ENCODE measurements around the gene ZKSCAN5.
"Not testable (repeated sequence)": the region's sequence is repeated elsewhere in the genome, so short reads cannot be mapped to it uniquely, and the experiment has no call there.

The ZKSCAN5 gene

GRCh38 chr7:99551767-99552463, 47.5 kb downstream of the ZKSCAN5 start, which contains the start of gene FAM200A:
FAM200A (minus strand) TSS chr7:99552114; CDS start chr7:99548407, 3,707 bp downstream.
- peak; percentile 98 for DNase-seq (ENCODE audit: low spot score)

DNA sequence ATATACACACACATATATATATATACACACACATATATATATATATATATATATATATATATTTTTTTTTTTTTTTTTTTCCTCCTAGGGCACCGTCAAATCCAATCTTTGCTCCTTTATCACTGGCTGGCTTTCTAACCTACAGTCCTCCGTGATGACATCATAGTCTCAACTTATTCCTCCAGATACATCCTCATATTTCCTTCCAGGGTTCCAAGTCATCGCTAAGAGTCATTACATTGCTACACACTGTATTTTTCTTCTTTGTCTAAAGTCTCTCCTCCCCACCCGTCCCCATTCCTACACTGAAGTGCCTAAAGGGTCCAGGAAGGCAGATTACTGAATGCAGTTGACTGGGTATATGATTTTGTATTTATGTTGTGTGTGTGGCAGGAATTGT, 48.6 kb downstream of the ZKSCAN5 start:
- DNase-seq (ENCODE audit: low spot score): no peak

DNA sequence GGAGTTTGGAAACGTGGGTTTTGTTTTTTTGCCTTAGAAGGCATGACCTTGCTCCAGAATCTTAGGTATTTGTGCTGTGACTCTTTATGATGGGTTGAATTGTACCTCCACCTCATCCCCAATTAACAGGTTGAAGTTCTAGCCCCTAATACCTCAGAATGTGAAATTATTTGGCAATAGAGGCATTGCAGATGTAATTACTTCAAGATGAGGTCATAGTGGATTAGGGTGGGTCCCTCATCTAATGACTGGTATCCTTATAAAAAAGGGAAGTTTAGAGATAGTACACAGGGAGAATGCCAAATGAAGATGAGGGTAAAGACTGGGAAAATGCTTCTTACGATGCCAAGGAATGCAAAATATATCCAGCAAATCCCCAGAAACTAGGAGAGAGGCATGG, 50.5 kb downstream of the ZKSCAN5 start:
- DNase-seq (ENCODE audit: low spot score): no peak

GRCh38 chr7:99557196-99557607, 52.7 kb downstream of the ZKSCAN5 start:
- DNase-seq (ENCODE audit: low spot score): no peak

DNA sequence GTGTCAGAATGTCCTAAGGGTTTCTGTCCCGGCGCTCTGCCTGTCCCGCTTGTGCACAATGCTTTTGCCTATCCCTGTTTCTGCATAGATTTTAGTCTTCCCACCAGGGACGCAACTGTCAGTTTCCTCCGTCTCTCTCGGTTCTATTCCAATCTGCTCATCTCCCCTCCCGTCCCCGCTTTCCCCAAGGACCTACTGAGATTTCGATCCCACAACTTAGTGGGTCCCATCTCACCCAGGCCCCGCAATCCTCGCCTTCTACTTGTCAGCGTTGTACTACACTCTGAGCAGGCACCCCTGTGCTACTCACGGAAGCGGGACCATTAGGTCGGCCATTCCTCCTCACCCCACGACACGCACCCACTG, 53.5 kb downstream of the ZKSCAN5 start:
- DNase-seq (ENCODE audit: low spot score): peak; percentile 40

- DNase-seq (ENCODE audit: low spot score): peak; percentile 95
These were observed 54.1 kb downstream of the ZKSCAN5 start, which contains the start of gene ZNF655 for GRCh38 chr7:99558306-99559174. ZNF655 (plus strand) TSS chr7:99558642; CDS start chr7:99560560, 1,918 bp downstream.

DNA sequence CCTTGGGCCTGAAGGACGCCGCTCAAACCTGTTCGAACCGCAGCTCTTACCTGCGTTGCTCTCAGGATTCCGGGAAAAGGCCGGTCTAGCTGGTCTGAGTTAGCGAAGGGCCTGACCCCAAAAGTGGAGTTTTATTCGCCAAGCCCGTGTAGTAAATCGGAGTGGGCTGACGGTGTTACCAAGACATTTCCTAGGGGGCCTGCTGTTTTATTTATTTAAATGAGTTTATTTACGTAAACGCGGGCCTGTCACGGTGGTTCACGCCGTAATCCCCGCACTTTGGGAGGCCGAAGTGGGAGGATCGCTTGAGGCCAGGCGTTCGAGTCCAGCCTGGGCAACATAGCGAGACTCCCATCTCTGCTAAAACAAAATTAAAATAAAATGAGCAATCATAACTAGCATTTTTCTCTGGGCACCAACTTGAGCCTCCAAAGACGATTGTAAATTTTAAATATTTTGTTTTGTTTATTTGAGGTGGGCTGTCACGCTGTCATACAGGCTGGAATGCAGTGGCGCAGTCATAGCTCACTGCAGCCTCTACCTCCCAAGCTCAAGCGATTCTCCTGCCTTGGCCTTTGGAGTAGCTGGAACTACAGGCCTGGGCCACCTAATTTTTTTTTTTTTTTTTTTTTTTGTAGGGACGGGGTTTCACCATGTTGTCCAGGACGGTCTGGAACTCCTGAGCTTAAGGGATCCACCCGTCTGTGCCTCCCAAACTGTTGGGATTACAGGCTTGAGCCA, 54.9 kb downstream of the ZKSCAN5 start:
- DNase-seq (ENCODE audit: low spot score): no peak

DNA sequence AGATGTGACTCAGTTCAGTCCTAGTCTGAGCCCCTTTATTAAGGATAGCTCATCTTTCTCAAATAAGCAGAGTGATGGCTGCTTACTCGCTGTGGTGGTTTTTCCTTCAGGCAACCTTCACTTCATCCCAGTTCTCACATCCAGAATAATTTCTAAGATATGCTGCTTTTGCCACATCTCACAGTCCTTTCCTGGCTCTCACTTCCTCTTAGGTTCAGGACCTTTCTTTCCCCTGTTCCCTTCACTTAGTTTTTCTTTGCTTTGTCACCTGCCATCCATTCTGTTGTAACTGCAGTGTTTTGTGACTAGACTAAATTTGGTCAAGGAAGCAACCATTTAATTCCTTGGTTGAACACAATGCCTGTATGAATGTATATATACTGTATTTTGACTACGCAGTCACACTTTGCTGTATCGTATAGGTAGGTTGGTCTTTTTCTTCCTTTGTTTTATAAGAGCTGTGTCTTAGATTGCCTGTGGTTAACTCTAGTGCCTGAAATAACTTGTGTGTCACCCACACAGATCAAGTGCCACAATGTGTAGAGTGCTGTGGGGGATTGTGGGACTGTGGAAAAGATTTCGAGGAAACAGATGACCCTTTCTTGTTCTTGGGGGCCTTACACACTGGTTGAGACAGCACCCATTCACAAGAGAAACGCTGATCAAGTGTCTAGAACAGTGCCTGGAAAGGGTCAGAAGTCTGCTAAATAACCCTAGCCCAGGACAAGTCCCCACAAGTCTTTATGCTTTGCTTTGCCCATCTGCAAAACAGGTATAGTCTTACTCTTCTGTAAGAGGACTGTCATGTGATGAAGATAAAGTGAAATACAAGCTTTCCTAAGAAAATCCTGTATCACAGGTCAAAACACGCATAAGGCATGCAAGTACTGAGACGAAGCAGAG, 56.6 kb downstream of the ZKSCAN5 start:
- no peak for DNase-seq (ENCODE audit: low spot score)

- DNase-seq (ENCODE audit: low spot score): no peak
These were observed 57.2 kb downstream of the ZKSCAN5 start for GRCh38 chr7:99561737-99562051.

GRCh38 chr7:99562114-99562784, 57.8 kb downstream of the ZKSCAN5 start:
- no peak for DNase-seq (ENCODE audit: low spot score)

DNA sequence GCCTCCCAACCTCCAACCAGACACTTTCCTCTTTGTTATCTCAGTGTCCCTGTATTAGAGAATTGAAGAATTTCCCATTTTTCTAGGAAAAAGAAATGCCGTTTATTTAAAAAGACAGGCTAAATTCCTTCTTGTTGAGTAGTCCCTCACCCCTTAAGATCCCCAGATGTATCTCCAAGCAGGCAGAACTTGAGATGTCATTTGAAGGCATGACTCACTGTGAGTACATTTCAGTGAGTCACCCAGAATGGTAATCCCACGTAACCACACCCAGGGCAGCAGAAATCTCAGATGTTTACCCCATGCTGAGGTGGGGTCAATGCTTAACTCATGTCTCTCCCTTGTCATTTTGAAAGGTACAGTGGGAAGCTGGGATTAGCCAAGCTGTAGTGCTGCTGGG, 58.4 kb downstream of the ZKSCAN5 start:
- peak; percentile 94 for DNase-seq (ENCODE audit: low spot score)

DNA sequence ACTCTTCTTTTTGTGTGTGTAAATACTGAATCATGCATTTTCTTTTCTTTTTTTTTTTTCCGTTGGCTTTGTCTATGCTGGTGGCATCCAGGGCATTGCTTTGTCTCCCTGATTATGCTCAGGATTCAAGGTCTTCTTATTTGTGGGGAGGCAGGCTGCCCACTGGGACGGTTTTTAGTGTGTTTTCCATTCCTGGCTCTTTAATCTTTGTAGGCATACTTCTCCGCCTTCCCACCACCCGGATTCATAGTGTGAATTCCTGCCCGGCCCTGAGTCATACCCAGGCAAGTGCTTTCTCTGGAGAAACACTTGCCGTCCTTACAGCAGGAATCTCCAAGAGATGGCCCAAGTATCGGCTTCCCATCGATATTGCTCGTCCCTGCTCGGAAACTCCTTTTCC, 59.2 kb downstream of the ZKSCAN5 start:
- DNase-seq (ENCODE audit: low spot score): no peak

DNA sequence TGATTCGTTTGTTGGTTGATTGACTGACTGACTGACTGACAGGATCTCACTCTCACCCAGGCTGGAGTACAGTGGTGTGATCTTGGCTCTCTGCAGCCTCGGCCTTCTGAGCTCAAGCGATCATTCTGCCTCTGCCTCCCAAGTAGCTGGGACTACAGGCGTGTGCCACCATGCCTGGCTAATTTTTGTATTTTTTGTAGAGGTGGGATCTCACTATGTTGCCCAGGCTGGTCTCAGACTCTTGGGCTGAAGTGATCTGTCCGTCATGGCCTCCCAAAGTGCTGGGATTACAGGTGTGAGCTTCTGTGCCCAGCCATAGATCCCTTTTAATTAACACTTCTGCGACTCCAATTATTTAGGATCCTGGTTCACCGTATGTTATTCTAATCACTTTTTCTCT, 64.3 kb downstream of the ZKSCAN5 start:
- DNase-seq (ENCODE audit: low spot score): not testable (repeated sequence)

GRCh38 chr7:99571768-99572167, 67.3 kb downstream of the ZKSCAN5 start:
- no peak for DNase-seq (ENCODE audit: low spot score)

GRCh38 chr7:99573257-99573656, 68.8 kb downstream of the ZKSCAN5 start:
- DNase-seq (ENCODE audit: low spot score): no peak

- DNase-seq (ENCODE audit: low spot score): no peak
These were observed 71.8 kb downstream of the ZKSCAN5 start for GRCh38 chr7:99576251-99576650.

- no peak for DNase-seq (ENCODE audit: low spot score)
These were observed 75.0 kb downstream of the ZKSCAN5 start for GRCh38 chr7:99579281-99579955.

DNA sequence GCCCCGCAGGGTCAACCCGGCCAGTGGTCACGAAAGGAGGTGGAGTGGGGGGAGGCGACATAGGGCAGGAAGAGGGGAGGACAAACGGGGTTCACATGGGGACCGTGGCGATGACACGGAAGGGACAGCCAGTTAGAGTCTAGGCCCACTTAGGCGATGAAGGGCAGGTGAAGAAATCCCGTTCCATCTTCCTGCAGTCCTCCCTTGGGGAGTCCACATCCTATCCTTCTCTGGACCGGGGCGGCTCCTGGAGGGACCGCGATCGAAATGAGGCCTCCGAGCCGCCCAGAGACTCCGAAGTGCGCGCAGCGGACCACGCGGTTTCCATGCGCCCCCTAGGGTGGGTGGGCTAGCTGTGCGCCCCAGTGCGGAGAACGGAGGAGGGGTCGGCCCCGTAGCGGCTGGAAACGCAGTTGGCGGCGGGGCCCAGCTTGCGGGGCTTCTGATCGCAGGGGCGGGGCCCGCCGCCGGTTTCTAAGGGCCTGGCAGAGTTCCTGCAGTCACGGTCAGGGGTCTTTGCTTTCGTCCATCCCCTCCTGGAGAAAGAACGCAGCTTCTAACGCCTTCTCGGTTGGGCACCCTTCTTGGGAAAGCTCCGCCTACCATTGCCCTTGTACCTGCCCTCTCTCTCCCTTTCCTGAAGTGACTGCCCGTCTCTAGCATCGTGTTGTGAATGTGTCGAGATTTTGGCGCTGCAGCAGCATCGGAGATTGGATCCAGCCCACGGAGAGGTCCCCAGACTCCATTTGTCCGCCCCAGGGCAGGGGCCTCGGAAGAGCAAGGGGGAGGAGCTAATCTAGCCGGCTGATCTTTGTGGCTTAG, 75.7 kb downstream of the ZKSCAN5 start:
- DNase-seq (ENCODE audit: low spot score): no peak

DNA sequence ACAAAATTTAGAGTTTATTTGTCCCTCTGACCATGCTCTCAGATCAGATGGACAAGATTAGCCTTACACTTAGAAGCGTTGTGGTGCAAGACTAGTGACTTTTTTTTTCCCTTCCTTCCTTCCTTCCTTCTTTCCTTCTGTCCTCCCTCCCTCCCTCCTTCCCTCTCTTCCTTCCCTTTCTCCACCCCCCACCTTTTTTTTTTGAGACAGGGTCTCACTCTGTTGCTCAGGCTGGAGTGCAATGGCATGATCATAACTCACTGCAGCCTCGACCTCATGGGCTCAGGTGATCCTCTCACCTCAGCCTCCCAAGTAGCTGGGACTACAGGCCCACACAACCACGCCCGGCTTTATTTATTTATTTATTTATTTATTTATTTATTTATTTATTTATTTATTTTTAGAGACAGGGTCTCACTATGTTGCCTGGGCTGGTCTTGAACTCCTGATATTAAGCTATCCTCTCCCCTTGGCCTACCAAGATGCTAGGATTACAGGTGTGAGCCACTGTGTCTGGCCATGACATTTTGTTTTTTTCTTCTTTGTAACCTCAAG, 76.4 kb downstream of the ZKSCAN5 start:
- DNase-seq (ENCODE audit: low spot score): not testable (repeated sequence)

Data from COLO829 (cell line).